Measurements from ENCODE around the gene RAP1B.
A peak's percentile ranks its signal among the peaks of the same experiment; 100 is the strongest.

RAP1B gene

GRCh38 chr12:68610370-68611093 lies at the start of gene RAP1B:
RAP1B (plus strand) TSS chr12:68610899; CDS start chr12:68648725, 37,826 bp downstream.
- peak; percentile 86 to 87 for DNase-seq

GRCh38 chr12:68561830-68562229 lies 48.9 kb upstream of the RAP1B start:
- no peak for DNase-seq

GRCh38 chr12:68564166-68564565 lies 46.5 kb upstream of the RAP1B start:
- no peak for DNase-seq

- DNase-seq = no peak
Measured at GRCh38 chr12:68565391-68565903, 45.3 kb upstream of the RAP1B start.

- DNase-seq = no peak
Measured at GRCh38 chr12:68568922-68569569, 41.7 kb upstream of the RAP1B start.

GRCh38 chr12:68572661-68573060 lies 38.0 kb upstream of the RAP1B start:
- DNase-seq = no peak

- no peak for DNase-seq
Measured at GRCh38 chr12:68573406-68573805, 37.3 kb upstream of the RAP1B start.

GRCh38 chr12:68577949-68578348 lies 32.8 kb upstream of the RAP1B start:
- no peak for DNase-seq

GRCh38 chr12:68578765-68579164 lies 31.9 kb upstream of the RAP1B start:
- DNase-seq = no peak

GRCh38 chr12:68579254-68579653 lies 31.4 kb upstream of the RAP1B start:
- no peak for DNase-seq

- no peak for DNase-seq
Measured at GRCh38 chr12:68580911-68581310, 29.8 kb upstream of the RAP1B start.

GRCh38 chr12:68581926-68582325 lies 28.8 kb upstream of the RAP1B start:
- DNase-seq = no peak

- no peak for DNase-seq
Measured at GRCh38 chr12:68585966-68586365, 24.7 kb upstream of the RAP1B start.

- DNase-seq = peak in 1 of 2 experiments; percentile 27
Measured at GRCh38 chr12:68587448-68587873, 23.2 kb upstream of the RAP1B start.

GRCh38 chr12:68589194-68589593 lies 21.5 kb upstream of the RAP1B start:
- DNase-seq = no peak

- DNase-seq = no peak
Measured at GRCh38 chr12:68591734-68592418, 18.8 kb upstream of the RAP1B start.

GRCh38 chr12:68595241-68595640 lies 15.5 kb upstream of the RAP1B start:
- no peak for DNase-seq

GRCh38 chr12:68601767-68602166 lies 8.9 kb upstream of the RAP1B start:
- DNase-seq = no peak

- DNase-seq = no peak
Measured at GRCh38 chr12:68602720-68603119, 8.0 kb upstream of the RAP1B start.

- no peak for DNase-seq
Measured at GRCh38 chr12:68608191-68608590, 2.5 kb upstream of the RAP1B start.

GRCh38 chr12:68609998-68610369 lies 715 bp upstream of the RAP1B start:
- DNase-seq = no peak

GRCh38 chr12:68611094-68611805 lies 551 bp downstream of the RAP1B start:
- DNase-seq = peak; percentile 24 to 28

- DNase-seq = no peak
Measured at GRCh38 chr12:68611806-68612160, 1.1 kb downstream of the RAP1B start.
